GM21737 (cell line): Measurements from ENCODE around the gene PEBP1.
"Not testable (repeated sequence)": the region's sequence is repeated elsewhere in the genome, so short reads cannot be mapped to it uniquely, and the experiment has no call there.

Experiments used
- ATAC-seq: cut with Tn5 transposase; IDR thresholded peaks from one replicate; pipeline ENCODE4 v1.9.1; 2021; ENCODE audit warnings: mild to moderate bottlenecking, moderate library complexity; ENCODE audit not compliant: unreplicated experiment

PEBP1 gene

GRCh38 chr12:118129436-118129835, 6.5 kb upstream of the PEBP1 start:
- ATAC-seq = not testable (repeated sequence)

GRCh38 chr12:118136559-118137003, 657 bp downstream of the PEBP1 start:
- no peak for ATAC-seq

GRCh38 chr12:118137148-118137678, 1.3 kb downstream of the PEBP1 start:
- ATAC-seq = no peak

- ATAC-seq = no peak
Measured at GRCh38 chr12:118140825-118141224, 4.9 kb downstream of the PEBP1 start.

- no peak for ATAC-seq
Measured at GRCh38 chr12:118144499-118144898, 8.6 kb downstream of the PEBP1 start.

- ATAC-seq = no peak
Measured at GRCh38 chr12:118145113-118145797, 9.3 kb downstream of the PEBP1 start.

- ATAC-seq = no peak
Measured at GRCh38 chr12:118145798-118146156, 9.9 kb downstream of the PEBP1 start.

GRCh38 chr12:118148287-118148686, 12.4 kb downstream of the PEBP1 start:
- ATAC-seq = no peak

- ATAC-seq = no peak
Measured at GRCh38 chr12:118150625-118151024, 14.7 kb downstream of the PEBP1 start.

- no peak for ATAC-seq
Measured at GRCh38 chr12:118151755-118152154, 15.8 kb downstream of the PEBP1 start.

GRCh38 chr12:118160536-118160935, 24.6 kb downstream of the PEBP1 start:
- ATAC-seq = no peak

- no peak for ATAC-seq
Measured at GRCh38 chr12:118164798-118165486, 29.0 kb downstream of the PEBP1 start.

- ATAC-seq = peak; percentile 97
Measured at GRCh38 chr12:118166946-118167345, 31.0 kb downstream of the PEBP1 start.

GRCh38 chr12:118175823-118176447, 40.0 kb downstream of the PEBP1 start:
- ATAC-seq = no peak

- ATAC-seq = no peak
Measured at GRCh38 chr12:118183155-118183554, 47.2 kb downstream of the PEBP1 start.

- no peak for ATAC-seq
Measured at GRCh38 chr12:118183711-118184110, 47.8 kb downstream of the PEBP1 start.

GRCh38 chr12:118185602-118186397, 49.9 kb downstream of the PEBP1 start:
- ATAC-seq = no peak

- no peak for ATAC-seq
Measured at GRCh38 chr12:118187751-118188435, 52.0 kb downstream of the PEBP1 start.

- ATAC-seq = no peak
Measured at GRCh38 chr12:118188690-118189371, 52.9 kb downstream of the PEBP1 start.

GRCh38 chr12:118189741-118190191, 53.8 kb downstream of the PEBP1 start:
- no peak for ATAC-seq
